GF-D8 (cell line): ENCODE results near the gene KRTAP5-6.
"Not testable (repeated sequence)": the region's sequence is repeated elsewhere in the genome, so short reads cannot be mapped to it uniquely, and the experiment has no call there.

Experiments
- DNase-seq: peaks from one replicate; lab custom pipeline; 2025; lab: John Stamatoyannopoulos, UW

The KRTAP5-6 gene

DNA sequence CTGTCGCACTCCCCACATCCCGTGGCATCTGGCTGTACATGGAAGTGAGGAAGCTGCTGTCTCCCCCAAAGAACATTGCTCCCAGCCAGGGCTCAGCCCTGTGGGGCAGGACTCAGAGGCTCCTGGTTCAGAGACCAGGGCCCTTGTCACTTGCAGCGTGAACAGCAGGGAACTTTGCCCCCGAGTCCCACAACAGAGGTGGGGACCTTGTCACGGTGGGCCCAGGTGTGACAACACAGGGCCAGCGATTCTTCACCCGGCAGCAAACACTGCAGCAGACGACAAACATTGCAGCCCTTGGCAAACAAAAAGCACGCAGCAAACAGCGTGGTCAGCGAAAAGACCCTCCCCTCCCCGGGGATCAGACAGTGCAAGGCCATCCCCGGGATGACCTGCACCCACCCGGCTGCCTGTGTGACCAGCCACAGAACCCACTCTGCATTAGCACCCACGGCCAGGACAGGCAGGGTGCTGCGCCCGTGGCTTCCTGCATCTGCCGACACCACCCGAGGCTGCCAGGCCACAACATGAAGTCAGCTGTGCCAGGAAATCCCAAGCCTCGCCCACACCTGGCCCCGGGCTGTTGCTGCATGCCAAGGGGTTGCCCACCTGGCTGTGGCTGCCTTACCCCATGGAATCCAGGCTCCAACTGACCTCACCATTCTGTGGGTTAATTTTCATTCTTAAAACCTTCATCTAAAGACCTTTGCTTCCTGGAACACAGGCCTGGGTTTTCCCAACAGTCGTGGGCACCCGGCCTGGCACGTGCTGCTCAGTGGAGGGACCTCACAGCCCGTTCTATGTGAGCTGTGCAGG is 35.3 kb upstream of the KRTAP5-6 start:
- DNase-seq, result not testable (repeated sequence)

DNA sequence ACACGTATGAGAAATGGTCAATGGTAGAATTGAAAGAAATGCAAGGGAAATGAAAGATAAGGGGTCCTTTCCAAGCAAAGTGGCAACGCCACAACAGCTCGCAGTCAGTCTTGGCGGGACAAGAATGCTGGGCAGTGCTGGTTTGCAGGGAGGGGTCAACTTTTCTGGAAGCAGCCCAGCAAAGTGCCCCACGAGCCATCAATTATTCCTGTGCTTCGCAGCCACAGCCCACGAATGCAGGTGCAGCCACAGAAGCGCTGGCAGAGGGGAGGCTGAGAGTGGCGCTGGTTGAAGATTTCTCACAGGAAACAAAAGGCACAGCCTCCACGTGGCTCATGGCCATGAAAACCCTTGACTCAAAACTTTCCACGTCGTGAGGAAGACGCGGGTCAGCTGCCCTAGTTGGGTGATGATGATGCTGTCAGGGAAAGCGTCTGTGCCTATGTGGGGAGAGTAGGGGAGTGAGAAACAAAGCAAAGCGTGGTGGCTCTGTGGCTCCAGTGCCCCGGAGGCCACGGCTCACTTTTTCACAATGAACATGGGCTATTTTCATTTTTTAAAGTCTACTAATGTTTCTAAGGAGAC is 34.2 kb upstream of the KRTAP5-6 start:
- DNase-seq, result not testable (repeated sequence)

DNA sequence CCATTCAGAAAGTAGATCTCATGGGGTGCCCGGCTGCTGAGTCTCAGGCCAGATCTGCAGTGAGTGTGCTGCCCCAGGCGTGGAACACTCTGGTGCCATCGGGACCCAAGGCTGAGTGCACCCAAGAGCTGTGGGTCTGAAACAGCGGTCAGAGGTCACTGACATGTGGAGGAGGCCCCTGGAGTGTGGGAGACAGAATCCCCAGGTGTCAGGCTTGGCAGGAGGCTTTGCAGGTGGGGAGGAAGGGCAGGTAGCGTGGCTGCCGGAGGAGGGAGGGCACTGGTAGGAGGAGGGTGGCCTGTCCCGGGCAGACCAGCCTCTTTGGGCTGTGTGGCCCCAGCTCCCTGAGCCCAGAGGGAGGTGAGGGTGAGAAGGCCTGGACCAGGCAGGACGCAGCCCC is 31.7 kb upstream of the KRTAP5-6 start:
- no peak for DNase-seq

DNA sequence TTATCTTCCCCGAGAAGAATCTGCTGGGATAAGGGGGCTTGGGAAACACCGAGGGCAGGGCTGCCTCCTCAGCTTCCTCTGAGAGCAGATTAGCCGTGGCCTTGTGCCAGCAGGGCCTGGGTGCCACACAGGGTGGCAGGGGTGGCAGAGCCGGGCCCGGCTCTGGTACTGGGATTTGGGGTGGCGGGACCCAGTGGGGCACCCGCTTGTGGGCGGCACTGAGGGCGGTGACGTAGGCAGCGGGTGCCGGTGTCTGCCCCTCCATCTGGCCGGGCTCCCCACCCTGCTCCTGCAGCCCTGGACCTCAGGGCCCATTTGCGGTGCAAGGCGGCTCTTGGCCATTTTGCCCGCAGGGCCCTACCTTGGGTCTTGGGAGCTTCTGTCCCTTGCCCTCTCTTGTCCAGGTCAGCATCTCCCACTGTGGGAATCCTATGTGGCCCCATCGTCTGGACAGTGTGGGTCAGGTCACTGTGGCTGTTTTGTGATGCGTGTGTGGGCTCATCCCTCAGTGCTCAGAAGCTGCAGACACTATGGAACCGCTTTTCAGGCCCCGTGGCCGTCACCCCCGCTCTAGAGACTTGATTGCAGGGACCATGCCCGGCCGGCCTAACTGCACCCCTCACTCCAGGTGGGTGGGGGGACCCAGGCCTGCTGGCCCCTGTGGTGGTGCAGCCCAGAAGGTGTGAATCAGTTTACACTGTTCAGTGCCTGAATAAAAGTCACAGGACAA is 29.7 kb upstream of the KRTAP5-6 start:
- DNase-seq, result no peak

DNA sequence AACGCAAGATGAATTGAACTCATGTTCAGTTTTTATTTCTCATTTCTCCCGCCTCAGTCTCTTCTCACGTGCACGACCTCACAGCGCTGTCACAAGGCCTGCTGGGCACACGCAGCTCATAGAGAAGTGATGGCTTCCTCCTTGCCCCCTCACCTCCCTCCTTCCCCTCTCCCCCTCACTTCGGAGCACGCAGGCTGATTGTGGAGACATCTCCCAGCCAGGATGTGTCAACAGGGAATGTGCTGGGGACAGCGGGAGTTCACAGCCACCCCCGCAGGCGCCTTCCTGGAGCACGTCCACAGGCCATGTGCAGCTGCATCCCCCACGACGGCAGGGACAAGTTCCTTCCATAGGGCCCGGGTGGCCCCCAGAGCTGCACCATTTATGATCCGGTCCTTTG is 29.1 kb upstream of the KRTAP5-6 start:
- DNase-seq, result no peak

DNA sequence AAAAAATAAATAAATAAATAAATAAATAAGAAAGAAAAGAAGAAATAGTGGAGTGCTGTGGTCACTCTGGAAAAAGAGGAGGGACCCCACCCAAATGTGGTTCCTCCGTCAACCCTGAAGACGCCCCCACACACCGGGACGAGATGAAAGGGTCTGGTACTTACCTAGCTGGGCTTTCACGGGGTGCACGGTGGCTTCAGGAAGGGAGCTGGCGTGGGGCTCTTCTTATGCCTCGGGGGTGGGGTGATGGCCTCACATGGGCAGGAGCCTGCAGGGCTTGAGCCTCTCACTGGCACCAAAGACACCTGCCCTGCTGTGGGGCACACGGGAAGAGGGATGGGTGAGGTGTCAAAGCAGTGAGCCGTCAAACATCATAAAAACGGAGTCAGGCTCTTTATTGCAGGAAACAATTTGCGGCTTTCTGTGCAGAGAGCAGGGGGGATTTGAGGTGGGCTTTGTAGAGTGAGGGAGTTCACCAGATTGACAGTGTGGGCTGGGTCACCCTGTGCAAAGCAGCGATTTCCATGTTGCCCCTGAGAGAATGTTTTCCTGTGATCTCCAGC is 28.0 kb upstream of the KRTAP5-6 start:
- DNase-seq, result no peak

DNA sequence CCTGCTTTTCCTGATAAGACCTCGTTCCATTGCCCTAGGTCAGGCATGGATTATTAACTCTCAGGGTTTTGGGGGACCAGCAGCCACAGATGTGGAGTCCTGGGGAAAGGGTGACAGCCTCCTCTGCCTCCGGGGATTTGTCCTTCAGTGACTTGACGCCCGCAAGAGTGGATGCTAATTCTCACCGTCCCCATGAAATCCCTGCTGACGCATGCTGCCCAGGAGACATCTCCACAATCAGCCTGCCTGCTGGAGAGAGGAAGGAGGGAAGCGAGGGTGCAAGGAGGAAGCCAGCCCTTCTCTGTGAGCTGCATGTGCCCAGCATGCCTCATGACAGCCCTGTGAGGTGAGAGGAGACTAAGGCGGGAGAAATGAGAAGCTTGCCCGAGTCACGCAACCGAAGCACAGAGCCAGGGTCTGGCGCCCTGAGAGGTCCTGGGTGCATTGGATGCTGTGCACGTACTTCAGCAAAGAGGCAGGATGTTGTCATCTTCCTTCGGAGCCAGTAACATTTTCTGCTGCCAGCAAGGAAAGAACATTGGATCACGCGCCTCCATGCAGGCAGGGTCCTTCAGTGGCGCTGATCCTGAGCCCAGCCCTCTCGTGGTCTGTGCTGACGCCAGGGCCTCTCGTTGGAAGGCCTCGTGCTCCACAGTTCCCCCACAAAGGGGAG is 27.3 kb upstream of the KRTAP5-6 start:
- DNase-seq, result no peak

DNA sequence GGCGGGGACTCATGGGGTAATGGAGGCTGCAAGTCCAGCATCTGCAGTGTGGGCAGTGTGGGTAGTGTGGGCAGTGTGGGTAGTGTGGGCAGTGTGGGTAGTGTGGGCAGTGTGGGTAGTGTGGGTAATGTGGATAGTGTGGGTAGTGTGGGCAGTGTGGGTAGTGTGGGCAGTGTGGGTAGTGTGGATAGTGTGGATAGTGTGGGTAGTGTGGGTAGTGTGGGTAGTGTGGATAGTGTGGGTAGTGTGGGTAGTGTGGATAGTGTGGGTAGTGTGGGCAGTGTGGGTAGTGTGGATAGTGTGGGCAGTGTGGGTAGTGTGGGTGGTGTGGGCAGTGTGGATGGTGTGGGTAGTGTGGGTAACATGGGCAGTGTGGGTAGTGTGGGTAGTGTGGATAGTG is 26.5 kb upstream of the KRTAP5-6 start:
- DNase-seq, result not testable (repeated sequence)

DNA sequence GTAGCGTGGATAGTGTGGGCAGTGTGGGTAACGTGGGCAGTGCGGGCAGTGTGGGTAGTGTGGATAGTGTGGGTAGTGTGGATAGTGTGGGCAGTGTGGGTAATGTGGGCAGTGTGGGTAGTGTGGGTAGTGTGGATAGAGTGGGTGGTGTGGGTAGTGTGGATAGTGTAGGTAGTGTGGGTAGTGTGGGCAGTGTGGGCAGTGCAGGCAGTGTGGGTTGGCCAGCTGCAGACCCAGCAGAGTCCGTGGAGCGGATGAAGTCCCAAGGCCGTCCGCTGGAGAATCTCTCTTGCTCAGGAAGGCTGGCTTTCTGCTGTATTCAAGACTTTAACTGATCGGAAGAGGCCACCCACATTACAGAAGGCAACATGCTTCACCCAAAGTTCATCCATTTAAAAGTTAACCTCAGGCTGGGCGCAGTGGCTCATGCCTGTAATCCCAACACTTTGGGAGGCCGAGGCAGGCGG is 26.1 kb upstream of the KRTAP5-6 start:
- DNase-seq, result no peak

DNA sequence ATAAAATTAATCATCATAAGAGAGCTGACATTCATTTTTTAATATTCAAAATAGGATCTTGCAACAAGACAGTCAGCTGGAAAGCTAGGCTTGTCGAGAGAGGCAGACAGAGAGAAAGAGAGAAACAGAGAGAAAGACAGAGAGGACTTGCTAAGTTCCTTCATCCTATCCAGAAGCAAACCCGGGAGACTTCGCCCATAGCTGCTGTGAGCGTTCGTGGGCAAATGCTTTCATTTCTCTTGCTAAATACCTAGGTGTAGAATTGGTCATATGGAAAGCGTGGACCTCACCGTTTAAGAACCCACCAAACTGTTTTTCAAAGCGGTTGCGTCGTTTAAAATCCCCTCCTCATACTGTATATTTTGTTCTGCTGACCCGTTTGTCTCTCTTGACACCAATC is 25.3 kb upstream of the KRTAP5-6 start:
- no peak for DNase-seq

DNA sequence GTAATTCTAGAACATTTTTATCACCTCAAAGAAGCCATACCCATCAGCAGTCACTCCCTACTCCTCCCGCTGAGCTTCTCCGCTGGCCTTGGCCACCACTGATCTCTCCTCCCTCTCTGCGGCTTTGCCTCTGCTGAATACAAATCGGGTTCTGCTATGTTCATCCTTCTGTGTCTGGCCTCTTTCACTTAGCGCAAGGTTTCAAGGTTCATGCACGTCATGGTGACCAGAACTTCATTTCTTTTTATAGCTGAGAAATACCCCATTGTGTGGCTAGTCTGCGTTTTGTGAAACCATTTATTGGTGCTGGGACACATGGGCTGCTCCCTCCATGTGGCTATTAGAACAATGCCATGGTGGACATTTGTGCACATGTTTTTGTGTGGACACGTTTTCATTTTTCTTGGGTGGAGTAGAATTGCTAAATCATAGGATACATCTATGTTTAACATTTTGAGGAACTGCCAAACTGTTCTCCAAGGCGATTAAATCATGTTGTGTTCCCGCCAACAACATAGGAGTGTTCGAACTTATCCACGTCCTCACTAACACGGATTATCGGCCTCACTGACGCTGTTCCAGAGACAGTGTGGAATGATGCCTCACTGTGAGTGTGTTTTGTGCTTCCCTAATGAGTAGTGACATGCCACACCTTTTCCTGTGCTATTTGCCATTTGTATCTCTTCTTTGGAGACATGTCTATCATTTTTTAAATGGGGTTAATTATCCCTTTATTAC is 24.2 kb upstream of the KRTAP5-6 start:
- no peak for DNase-seq

DNA sequence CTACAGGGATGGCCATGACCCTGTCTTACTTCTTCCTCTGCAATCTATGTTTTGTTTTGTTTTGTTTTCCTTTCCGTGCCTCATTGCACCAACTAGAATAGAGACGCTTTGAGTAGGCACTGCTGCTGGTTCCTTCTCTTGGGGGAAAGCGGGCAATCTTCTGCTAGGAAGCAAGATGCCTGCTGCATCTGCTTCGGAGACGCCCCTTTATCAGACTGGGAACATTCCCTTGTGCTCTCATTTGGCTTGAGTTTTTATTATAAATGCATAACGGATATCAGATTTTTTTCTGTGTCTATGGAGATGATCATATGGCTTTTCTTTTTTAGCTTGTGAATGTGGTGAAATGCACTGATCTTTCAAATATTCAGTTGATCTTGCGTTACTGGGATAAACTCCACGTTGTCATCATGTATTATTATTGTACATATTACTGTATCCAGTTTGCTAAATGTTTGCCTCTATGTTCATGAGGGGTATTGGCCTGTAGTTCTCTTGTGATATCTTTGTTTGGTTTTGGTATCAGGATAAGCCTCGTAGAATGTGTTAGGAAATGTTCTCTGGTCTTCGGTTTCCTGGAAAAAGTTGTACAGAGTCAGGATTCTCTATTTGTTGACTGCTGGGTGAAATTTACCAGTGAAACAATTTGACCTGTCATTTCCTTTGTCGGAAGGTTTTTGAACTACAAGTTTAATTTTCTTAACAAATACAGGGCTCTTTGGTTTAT is 23.4 kb upstream of the KRTAP5-6 start:
- no peak for DNase-seq

DNA sequence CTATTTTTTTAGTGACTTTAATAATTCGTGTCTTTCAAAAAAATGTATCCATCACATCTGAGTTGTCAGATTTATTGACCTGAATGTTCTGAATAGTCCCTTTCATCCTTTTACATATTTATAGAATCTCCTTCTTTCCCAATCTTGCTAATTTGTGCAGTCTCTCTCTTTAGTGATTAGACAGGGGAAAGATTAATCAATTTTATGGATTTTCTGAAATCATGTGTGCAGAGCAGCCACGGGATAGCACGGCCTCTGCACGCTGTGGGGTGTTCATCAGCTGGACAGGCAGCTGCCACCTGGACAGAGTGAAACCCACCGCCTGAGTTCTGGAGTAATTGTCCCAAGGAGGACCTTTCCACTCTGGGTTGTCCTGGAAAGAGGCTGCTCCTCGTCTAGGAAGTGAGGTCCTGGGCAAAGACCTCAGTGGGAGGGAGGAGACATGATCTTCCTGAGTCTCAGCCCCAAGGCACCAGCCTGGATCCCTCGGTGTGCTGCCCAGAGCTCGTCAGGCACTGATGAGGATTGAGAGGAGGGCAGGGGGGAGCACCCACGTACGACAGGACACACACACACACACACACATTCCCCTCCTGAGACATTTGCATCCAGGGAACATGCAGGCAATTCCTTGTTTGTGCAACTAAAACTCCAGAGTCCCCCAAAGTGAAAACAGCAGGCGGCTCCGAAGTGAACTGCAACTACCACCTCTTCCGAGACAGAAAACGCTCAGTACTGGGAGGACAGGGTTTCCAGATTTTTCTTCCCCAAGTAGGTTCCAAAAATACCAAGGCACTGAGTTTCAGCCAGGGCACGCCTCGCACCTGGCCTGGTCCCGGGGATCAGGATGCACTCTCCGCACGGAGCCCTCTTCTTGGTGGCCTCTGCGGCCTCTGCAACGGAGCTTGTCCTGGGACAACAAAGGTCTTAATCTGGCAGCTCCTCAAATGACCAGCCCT is 22.5 kb upstream of the KRTAP5-6 start:
- DNase-seq, result no peak

DNA sequence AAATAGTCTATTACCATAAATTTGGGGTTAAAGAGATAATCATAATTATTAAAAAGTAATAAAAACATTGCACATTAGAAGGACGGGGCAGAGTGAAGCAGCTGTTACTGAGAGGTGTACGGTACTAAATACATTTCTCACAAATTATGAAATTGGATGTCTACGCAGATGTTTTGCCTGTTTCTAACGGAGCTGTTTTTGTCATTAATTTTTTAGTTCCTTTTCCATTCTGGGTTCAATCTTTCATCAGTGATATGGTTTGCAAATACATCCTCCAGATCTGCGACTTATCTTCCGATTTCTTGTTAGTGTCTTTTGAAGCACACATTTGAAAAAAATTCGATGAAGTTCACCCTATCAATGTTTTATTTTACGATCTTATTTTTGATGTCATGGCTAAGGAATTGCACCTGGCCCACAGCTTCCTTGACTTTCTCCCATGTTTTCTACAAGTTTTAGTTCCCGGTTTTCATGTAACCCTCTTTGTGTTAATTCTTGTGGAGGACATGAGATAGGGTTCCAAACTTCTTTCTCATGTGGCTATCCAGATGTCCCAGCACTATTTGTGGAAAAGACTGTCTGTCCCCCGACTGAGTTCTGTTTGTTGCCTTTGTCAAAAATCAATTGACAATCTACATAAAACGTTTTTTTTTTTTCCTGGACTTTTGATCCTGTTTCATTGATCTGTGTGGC is 21.3 kb upstream of the KRTAP5-6 start:
- no peak for DNase-seq

DNA sequence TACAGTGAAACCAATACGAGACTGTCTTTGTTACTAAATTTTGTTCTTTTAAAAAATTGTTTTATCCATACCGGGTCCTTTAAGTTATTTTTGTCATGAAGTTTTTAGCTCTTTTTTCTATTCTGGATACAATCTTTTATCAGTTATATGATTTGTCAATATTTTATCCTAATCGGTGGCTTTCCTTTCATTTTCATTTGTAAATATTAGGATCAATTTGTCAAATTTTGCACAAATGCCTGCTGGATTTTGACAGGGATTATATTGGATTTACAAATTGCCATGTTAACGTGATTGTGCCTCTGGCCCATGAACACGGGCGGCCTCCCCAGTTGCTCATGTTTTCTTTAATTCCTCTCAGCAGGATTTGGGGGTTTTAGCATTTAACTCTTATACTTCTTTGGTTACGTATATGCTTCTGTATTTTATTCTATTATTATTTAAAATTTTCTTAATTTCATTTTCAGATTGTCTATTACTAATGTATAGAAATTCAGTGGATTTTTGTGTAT is 20.7 kb upstream of the KRTAP5-6 start:
- DNase-seq, result no peak

DNA sequence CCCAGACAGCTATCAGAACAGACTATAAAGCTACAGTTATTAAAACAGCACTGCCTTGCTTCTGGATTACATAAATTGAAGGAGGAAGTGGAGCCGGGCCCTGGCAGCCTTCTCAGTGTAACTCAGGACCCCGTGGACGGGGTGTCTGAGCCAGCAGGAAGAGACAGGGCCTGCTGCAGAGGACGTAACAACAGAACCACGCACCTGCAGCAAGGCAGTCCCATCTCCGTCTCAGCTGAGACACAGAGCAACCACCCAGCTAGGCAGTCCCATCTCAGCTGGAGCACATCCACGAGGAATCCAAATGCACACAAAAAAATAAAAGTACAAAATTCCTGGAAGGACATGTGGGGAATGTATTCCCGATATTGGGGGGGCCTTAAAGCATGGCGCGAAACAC is 17.1 kb upstream of the KRTAP5-6 start:
- DNase-seq, result no peak

DNA sequence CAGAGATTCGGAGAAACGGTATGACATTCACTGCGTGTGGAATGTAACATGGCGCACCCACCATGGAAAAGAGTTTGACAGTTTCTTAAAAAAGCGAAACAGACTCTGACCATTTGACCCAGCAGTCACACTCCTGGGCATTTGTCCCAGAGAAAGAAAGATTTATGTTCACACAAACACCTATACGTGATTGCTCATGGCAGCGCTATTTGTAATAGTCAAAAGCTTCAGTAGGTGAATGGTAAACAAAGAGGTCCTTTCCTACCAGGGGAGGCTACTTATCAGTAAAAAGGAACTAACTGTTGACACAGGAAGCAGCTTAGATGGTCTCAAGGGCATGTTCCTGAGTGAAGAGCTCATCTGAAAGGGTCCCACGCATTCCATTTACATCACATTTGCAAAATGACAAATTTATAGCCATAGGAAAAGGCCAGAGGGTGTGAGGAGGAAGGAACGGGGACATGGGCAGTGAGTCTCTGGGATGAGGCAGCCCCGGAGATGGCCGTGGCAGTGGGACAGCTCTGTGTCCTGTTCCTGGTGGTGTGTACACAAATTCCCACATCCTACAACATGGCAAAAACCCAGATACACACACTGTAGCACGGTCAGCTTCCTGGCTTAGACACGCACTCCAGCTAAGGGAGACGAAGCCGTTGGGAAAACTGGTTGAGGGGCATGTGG is 14.6 kb upstream of the KRTAP5-6 start:
- no peak for DNase-seq

DNA sequence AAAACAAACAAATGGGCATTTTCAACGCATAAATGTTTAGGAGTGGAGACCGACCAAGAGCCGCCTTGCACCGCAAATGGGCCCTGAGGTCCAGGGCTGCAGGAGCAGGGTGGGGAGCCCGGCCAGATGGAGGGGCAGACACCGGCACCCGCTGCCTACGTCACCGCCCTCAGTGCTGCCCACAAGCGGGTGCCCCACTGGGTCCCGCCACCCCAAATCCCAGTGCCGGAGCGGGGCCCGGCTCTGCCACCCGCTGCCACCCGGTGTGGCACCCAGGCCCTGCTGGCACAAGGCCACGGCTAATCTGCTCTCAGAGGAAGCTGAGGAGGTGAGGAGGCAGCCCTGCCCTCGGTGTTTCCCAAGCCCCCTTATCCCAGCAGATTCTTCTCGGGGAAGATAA is 13.8 kb upstream of the KRTAP5-6 start:
- DNase-seq, result not testable (repeated sequence)
